HepG2 (cell line): ENCODE results near the gene HEMK1. TPM values are rescaled to one million over a fixed set of nuclear protein-coding genes. Genes with fewer than 3 reads are reported as not detected.

Source experiments
- AGO2 ChIP-seq: fragments of 200-400 bp; formaldehyde crosslinking; optimal IDR thresholded peaks from 2 replicates; pipeline ENCODE3; 2017; ENCODE audit warnings: mild to moderate bottlenecking, low read depth, low read length, moderate library complexity
- ARID3A ChIP-seq: IDR thresholded peaks from 2 replicates; pipeline ENCODE4 v1.6.1; 2012; ENCODE audit warnings: low read depth, low read length, improper control_type of control experiment
- BRCA1 ChIP-seq: sonication (generic); formaldehyde crosslinking; IDR thresholded peaks from 2 replicates; pipeline ENCODE4 v1.4.0; 2020; ENCODE audit warnings: missing genetic modification reagents
- CBFB ChIP-seq: sonication (generic); formaldehyde crosslinking; IDR thresholded peaks from 2 replicates; pipeline ENCODE4 v1.4.0; 2020; ENCODE audit warnings: missing genetic modification reagents
- CREBL2 ChIP-seq: sonication (generic); formaldehyde crosslinking; IDR thresholded peaks from 2 replicates; pipeline ENCODE4 v1.8.1; 2023; ENCODE audit warnings: missing genetic modification reagents, mild to moderate bottlenecking, borderline replicate concordance
- EEA1 ChIP-seq: sonication (generic); formaldehyde crosslinking; IDR thresholded peaks from 2 replicates; pipeline ENCODE4 v1.5.1; 2020; ENCODE audit warnings: mild to moderate bottlenecking, missing genetic modification reagents, borderline replicate concordance
- ETS1 ChIP-seq: sonication (generic); formaldehyde crosslinking; IDR thresholded peaks from 2 replicates; pipeline ENCODE4 v1.4.0; 2020; ENCODE audit warnings: missing genetic modification reagents
- FOXK1 ChIP-seq: sonication (generic); formaldehyde crosslinking; IDR thresholded peaks from 2 replicates; pipeline ENCODE4 v1.4.0; 2020; ENCODE audit warnings: low read depth, missing genetic modification reagents, borderline replicate concordance
- FOXK2 ChIP-seq: fragments of 450-650 bp; IDR thresholded peaks from 2 replicates; pipeline ENCODE4 v1.6.1; 2016
- ISL2 ChIP-seq: sonication (generic); formaldehyde crosslinking; IDR thresholded peaks from 2 replicates; pipeline ENCODE4 v1.5.0; 2020; ENCODE audit warnings: missing genetic modification reagents
- KLF11 ChIP-seq: IDR thresholded peaks from 2 replicates; pipeline ENCODE4 v1.6.1; 2016; ENCODE audit warnings: missing compliant biosample characterization
- MEIS1 ChIP-seq: sonication (generic); formaldehyde crosslinking; IDR thresholded peaks from 2 replicates; pipeline ENCODE4 v1.9.0; 2021; ENCODE audit warnings: mild to moderate bottlenecking, missing genetic modification reagents, moderate library complexity, borderline replicate concordance
- PHF21A ChIP-seq: sonication (generic); formaldehyde crosslinking; IDR thresholded peaks from 2 replicates; pipeline ENCODE4 v1.5.0; 2020; ENCODE audit warnings: mild to moderate bottlenecking, missing genetic modification reagents
- RNF2 ChIP-seq: fragments of 450-650 bp; conservative IDR thresholded peaks from 2 replicates; pipeline ENCODE4 v1.6.1; 2016; ENCODE audit warnings: low read depth
- TGIF2 ChIP-seq: IDR thresholded peaks from 2 replicates; pipeline ENCODE4 v1.6.1; 2016; ENCODE audit warnings: control low read depth, missing compliant biosample characterization
- ZFP36 ChIP-seq: fragments of 150-350 bp; IDR thresholded peaks from 2 replicates; pipeline ENCODE4 v1.6.1; 2018; ENCODE audit warnings: borderline replicate concordance, low read length, low read depth; ENCODE audit not compliant: partially characterized antibody
- ZMAT3 ChIP-seq: sonication (generic); formaldehyde crosslinking; conservative IDR thresholded peaks from 2 replicates; pipeline ENCODE4 v1.7.0; 2021; ENCODE audit warnings: missing genetic modification reagents
- ZNF143 ChIP-seq: sonication (generic); formaldehyde crosslinking; IDR thresholded peaks from 2 replicates; pipeline ENCODE4 v1.4.0; 2020; ENCODE audit warnings: missing genetic modification reagents
- ZNF251 ChIP-seq: sonication (generic); formaldehyde crosslinking; IDR thresholded peaks from 2 replicates; pipeline ENCODE4 v1.9.0; 2021; ENCODE audit warnings: mild to moderate bottlenecking, missing genetic modification reagents
- ZNF274 ChIP-seq: sonication (generic); formaldehyde crosslinking; IDR thresholded peaks from 2 replicates; pipeline ENCODE4 v1.5.1; 2020; ENCODE audit warnings: mild to moderate bottlenecking, missing genetic modification reagents
- ZNF34 ChIP-seq: sonication (generic); formaldehyde crosslinking; IDR thresholded peaks from 2 replicates; pipeline ENCODE4 v1.4.0; 2020; ENCODE audit warnings: mild to moderate bottlenecking, missing genetic modification reagents, borderline replicate concordance
- ZNF549 ChIP-seq: sonication (generic); formaldehyde crosslinking; IDR thresholded peaks from 2 replicates; pipeline ENCODE4 v1.5.0; 2020; ENCODE audit warnings: missing genetic modification reagents
- ZNF574 ChIP-seq: sonication (generic); formaldehyde crosslinking; IDR thresholded peaks from 2 replicates; pipeline ENCODE4 v1.4.0; 2020; ENCODE audit warnings: missing genetic modification reagents
- ZNF619 ChIP-seq: sonication (generic); formaldehyde crosslinking; IDR thresholded peaks from 2 replicates; pipeline ENCODE4 v1.4.0; 2020; ENCODE audit warnings: mild to moderate bottlenecking, missing genetic modification reagents
- ZNF660 ChIP-seq: sonication (generic); formaldehyde crosslinking; IDR thresholded peaks from 2 replicates; pipeline ENCODE4 v1.5.1; 2020; ENCODE audit warnings: mild to moderate bottlenecking, low read depth, missing genetic modification reagents, borderline replicate concordance
- ZSCAN29 ChIP-seq: sonication (generic); formaldehyde crosslinking; conservative IDR thresholded peaks from 2 replicates; pipeline ENCODE4 v1.4.0; 2020; ENCODE audit warnings: mild to moderate bottlenecking, missing genetic modification reagents
- polyA plus RNA-seq, 8 experiments: library from polyadenylated mRNA; depleted of rRNA in 3 of 8; stranded (reverse) in 7 of 8; unstranded in 1 of 8; fragments of >200 nt; fragmentation: Illumina TruSeq in 4 of 8; extraction: Trizol in 4 of 8; gene quantifications; 2 replicates each; pipeline versions ENCODE4 v1.2.1 to v1.2.3, GENCODE V29; 2011 to 2016; ENCODE audit warnings: low read depth in 4 of 8, missing spikeins in 1 of 8, mixed read lengths in 1 of 8; ENCODE audit not compliant: insufficient read depth in 1 of 8
- total RNA-seq, 5 experiments: library from RNA; depleted of rRNA; stranded (reverse); fragments of >200 nt; fragmentation: Illumina TruSeq; extraction: Trizol; gene quantifications; 2 replicates each; pipeline ENCODE4 v1.2.3, GENCODE V29; 2016; ENCODE audit warnings: low read depth in 1 of 5

Gene HEMK1
- total and polyA plus RNA-seq, 2 of the 13 experiments (the other 11 are each of a cell fraction or from before 2014, with no cell fraction given) = 9.8 to 12.6 TPM

GRCh38 chr3:50611464-50612233 lies 42.3 kb downstream of the HEMK1 start, which contains the start of gene CISH (continued):
- TF ChIP-seq ARID3A = no peak
- no peak for TF ChIP-seq KLF11 (CRISPR knock-in tag)
- no peak for TF ChIP-seq ZNF549
- TF ChIP-seq ZSCAN29 (CRISPR knock-in tag) = peak; percentile 71; the same call in 1 of the 2 replicates
- peak; percentile 72; the same call in 1 of the 2 replicates for TF ChIP-seq FOXK1 (CRISPR knock-in tag)
- no peak for TF ChIP-seq ZNF143 (CRISPR knock-in tag)
- peak; percentile 72 for TF ChIP-seq ZNF574 (CRISPR knock-in tag)
- no peak; the same call in 1 of the 2 replicates for TF ChIP-seq BRCA1 (CRISPR knock-in tag)
- TF ChIP-seq ETS1 (CRISPR knock-in tag) = 0 out of 2 replicates have a peak, but pooled peaks have one; percentile 60
- TF ChIP-seq ZNF274 = peak; percentile 91
- peak; percentile 79 for TF ChIP-seq MEIS1
- TF ChIP-seq EEA1 (CRISPR knock-in tag) = 0 out of 2 replicates have a peak, but pooled peaks have one; percentile 60
- TF ChIP-seq ZNF251 (CRISPR knock-in tag) = peak; percentile 65; the same call in 1 of the 2 replicates
- peak; percentile 98 for TF ChIP-seq PHF21A (CRISPR knock-in tag)
- TF ChIP-seq ZNF34 (CRISPR knock-in tag) = peak; percentile 67; the same call in 1 of the 2 replicates
- TF ChIP-seq ZNF660 (CRISPR knock-in tag) = no peak
- 0 out of 2 replicates have a peak, but pooled peaks have one; percentile 64 for TF ChIP-seq ZMAT3 (CRISPR knock-in tag)
- TF ChIP-seq FOXK2 = no peak
- TF ChIP-seq AGO2 = no peak
- TF ChIP-seq RNF2 = peak; percentile 97
- TF ChIP-seq CREBL2 = peak; percentile 87; the same call in 1 of the 2 replicates
- TF ChIP-seq TGIF2 (CRISPR knock-in tag) = peak; percentile 61
- no peak for TF ChIP-seq ZNF619 (CRISPR knock-in tag)
- TF ChIP-seq CBFB (CRISPR knock-in tag) = no peak
- TF ChIP-seq ZFP36 = no peak
- TF ChIP-seq ISL2 = peak; percentile 88
